DND-41 (cell line): Measurements from ENCODE around the gene GPATCH4.

Experiments used
- CTCF ChIP-seq: IDR thresholded peaks from 2 replicates; pipeline ENCODE4 v1.5.1; 2012; ENCODE audit warnings: borderline replicate concordance, low read length, moderate library complexity, mild to moderate bottlenecking; ENCODE audit not compliant: poor library complexity, severe bottlenecking; ENCODE audit errors: extremely low read depth
- EZH2 ChIP-seq: IDR thresholded peaks from 3 replicates; pipeline ENCODE4 v1.6.1; 2012; ENCODE audit warnings: borderline replicate concordance, low read depth, mild to moderate bottlenecking, moderate library complexity, low read length, inconsistent platforms; ENCODE audit not compliant: severe bottlenecking

- TF ChIP-seq CTCF (no peak), EZH2 (no peak)
These were observed 28.7 kb upstream of the GPATCH4 start for GRCh38 chr1:156629823-156630449.
